ENCODE results near the gene CLMP.

The CLMP gene

GRCh38 chr11:123122852-123123251 is 72.2 kb downstream of the CLMP start:
- H3K79me2 ChIP-seq (ENCODE audit: control insufficient read depth, low read length) = no peaks in the 10 kb centered on the region
- H3K36me3 ChIP-seq (ENCODE audit: control insufficient read depth, low read length) = no peaks in the 10 kb centered on the region
- H3F3A ChIP-seq (ENCODE audit: control insufficient read depth, insufficient read depth) = no peaks in the 10 kb centered on the region
- no peaks in the 10 kb centered on the region for H3K9me3 ChIP-seq (ENCODE audit: control insufficient read depth, insufficient read depth, low read length)
- TF ChIP-seq, protein P1, sequence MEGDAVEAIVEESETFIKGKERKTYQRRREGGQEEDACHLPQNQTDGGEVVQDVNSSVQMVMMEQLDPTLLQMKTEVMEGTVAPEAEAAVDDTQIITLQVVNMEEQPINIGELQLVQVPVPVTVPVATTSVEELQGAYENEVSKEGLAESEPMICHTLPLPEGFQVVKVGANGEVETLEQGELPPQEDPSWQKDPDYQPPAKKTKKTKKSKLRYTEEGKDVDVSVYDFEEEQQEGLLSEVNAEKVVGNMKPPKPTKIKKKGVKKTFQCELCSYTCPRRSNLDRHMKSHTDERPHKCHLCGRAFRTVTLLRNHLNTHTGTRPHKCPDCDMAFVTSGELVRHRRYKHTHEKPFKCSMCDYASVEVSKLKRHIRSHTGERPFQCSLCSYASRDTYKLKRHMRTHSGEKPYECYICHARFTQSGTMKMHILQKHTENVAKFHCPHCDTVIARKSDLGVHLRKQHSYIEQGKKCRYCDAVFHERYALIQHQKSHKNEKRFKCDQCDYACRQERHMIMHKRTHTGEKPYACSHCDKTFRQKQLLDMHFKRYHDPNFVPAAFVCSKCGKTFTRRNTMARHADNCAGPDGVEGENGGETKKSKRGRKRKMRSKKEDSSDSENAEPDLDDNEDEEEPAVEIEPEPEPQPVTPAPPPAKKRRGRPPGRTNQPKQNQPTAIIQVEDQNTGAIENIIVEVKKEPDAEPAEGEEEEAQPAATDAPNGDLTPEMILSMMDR (IDR thresholded peaks at IDR 0.05; ENCODE audit: low read depth, low read length, poor library complexity, severe bottlenecking) = no peak
- no peak for TF ChIP-seq EZH2phosphoT487 (IDR thresholded peaks at IDR 0.05; ENCODE audit: borderline replicate concordance, low read length)
- no peak overlapping the region for H3K27ac ChIP-seq (ENCODE audit: low read depth, low read length)
- H4K20me1 ChIP-seq (ENCODE audit: control insufficient read depth, insufficient read depth, low read depth, low read length) = no peaks in the 10 kb centered on the region
- H3K9me2 ChIP-seq (replicated peaks; ENCODE audit: control insufficient read depth, low read length) = no peaks in the 10 kb centered on the region
- no peak overlapping the region for H3K4me3 ChIP-seq (ENCODE audit: low read length)
- H3K4me1 ChIP-seq (ENCODE audit: control insufficient read depth, low read length) = no peaks in the 10 kb centered on the region
- peaks cover 12% of the 10 kb centered on the region for H3K27me3 ChIP-seq (ENCODE audit: control insufficient read depth, low read length)
- H3K4me2 ChIP-seq (ENCODE audit: low read length) = no peak overlapping the region

DNA sequence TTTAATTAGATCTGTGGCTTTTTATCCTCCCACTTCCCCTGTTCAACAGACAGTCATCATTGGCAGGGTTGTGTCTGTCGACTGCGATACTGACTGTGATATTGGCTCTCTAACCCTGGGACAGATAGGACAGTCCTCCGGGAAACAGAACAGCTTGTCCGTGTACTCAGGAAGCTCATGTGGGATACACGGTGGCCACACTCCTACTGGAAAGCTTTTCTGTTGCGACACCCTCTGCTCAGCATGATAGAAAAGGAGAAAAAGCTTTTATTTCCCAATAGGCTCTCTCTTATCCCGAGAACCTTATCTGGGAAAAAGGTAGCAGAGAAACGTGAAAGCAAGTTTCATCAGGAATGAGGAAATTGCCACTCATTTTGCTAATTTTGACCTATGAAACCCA is 72.7 kb downstream of the CLMP start:
- H3K4me2 ChIP-seq (ENCODE audit: low read length) = no peak overlapping the region
- no peaks in the 10 kb centered on the region for H3K4me1 ChIP-seq (ENCODE audit: control insufficient read depth, low read length)
- H3K4me3 ChIP-seq (ENCODE audit: low read length) = no peak overlapping the region
- TF ChIP-seq EZH2phosphoT487 (IDR thresholded peaks at IDR 0.05; ENCODE audit: borderline replicate concordance, low read length) = no peak
- TF ChIP-seq, protein P1 (IDR thresholded peaks at IDR 0.05; ENCODE audit: low read depth, low read length, poor library complexity, severe bottlenecking) = no peak
- no peaks in the 10 kb centered on the region for H3K36me3 ChIP-seq (ENCODE audit: control insufficient read depth, low read length)
- no peaks in the 10 kb centered on the region for H3K79me2 ChIP-seq (ENCODE audit: control insufficient read depth, low read length)
- H3K9me2 ChIP-seq (replicated peaks; ENCODE audit: control insufficient read depth, low read length) = no peaks in the 10 kb centered on the region
- no peaks in the 10 kb centered on the region for H4K20me1 ChIP-seq (ENCODE audit: control insufficient read depth, insufficient read depth, low read depth, low read length)
- peaks cover 12% of the 10 kb centered on the region for H3K27me3 ChIP-seq (ENCODE audit: control insufficient read depth, low read length)
- H3K27ac ChIP-seq (ENCODE audit: low read depth, low read length) = no peak overlapping the region
- no peaks in the 10 kb centered on the region for H3F3A ChIP-seq (ENCODE audit: control insufficient read depth, insufficient read depth)
- no peaks in the 10 kb centered on the region for H3K9me3 ChIP-seq (ENCODE audit: control insufficient read depth, insufficient read depth, low read length)

GRCh38 chr11:123116486-123116885 is 78.6 kb downstream of the CLMP start:
- H3K9me2 ChIP-seq (replicated peaks; ENCODE audit: control insufficient read depth, low read length) = no peaks in the 10 kb centered on the region
- no peaks in the 10 kb centered on the region for H3K9me3 ChIP-seq (ENCODE audit: control insufficient read depth, insufficient read depth, low read length)
- TF ChIP-seq, protein P1 (IDR thresholded peaks at IDR 0.05; ENCODE audit: low read depth, low read length, poor library complexity, severe bottlenecking) = no peak
- no peak for TF ChIP-seq EZH2phosphoT487 (IDR thresholded peaks at IDR 0.05; ENCODE audit: borderline replicate concordance, low read length)
- no peaks in the 10 kb centered on the region for H3F3A ChIP-seq (ENCODE audit: control insufficient read depth, insufficient read depth)
- H3K79me2 ChIP-seq (ENCODE audit: control insufficient read depth, low read length) = no peaks in the 10 kb centered on the region
- H4K20me1 ChIP-seq (ENCODE audit: control insufficient read depth, insufficient read depth, low read depth, low read length) = no peaks in the 10 kb centered on the region
- H3K36me3 ChIP-seq (ENCODE audit: control insufficient read depth, low read length) = no peaks in the 10 kb centered on the region
- no peak overlapping the region for H3K4me3 ChIP-seq (ENCODE audit: low read length)
- no peaks in the 10 kb centered on the region for H3K4me1 ChIP-seq (ENCODE audit: control insufficient read depth, low read length)
- no peaks in the 10 kb centered on the region for H3K27me3 ChIP-seq (ENCODE audit: control insufficient read depth, low read length)
- no peak overlapping the region for H3K4me2 ChIP-seq (ENCODE audit: low read length)
- no peak overlapping the region for H3K27ac ChIP-seq (ENCODE audit: low read depth, low read length)

GRCh38 chr11:123111465-123111864 is 83.6 kb downstream of the CLMP start:
- Histone ChIP-seq H3K79me2 (ENCODE audit: control insufficient read depth, low read length) (no peaks in the 10 kb centered on the region), H3K36me3 (ENCODE audit: control insufficient read depth, low read length) (no peaks in the 10 kb centered on the region), H3K4me2 (ENCODE audit: low read length) (no peak overlapping the region), H3F3A (ENCODE audit: control insufficient read depth, insufficient read depth) (no peaks in the 10 kb centered on the region), H3K27ac (ENCODE audit: low read depth, low read length) (no peak overlapping the region), H3K4me3 (ENCODE audit: low read length) (no peak overlapping the region), H3K9me2 (replicated peaks; ENCODE audit: control insufficient read depth, low read length) (no peaks in the 10 kb centered on the region), H3K27me3 (ENCODE audit: control insufficient read depth, low read length) (no peaks in the 10 kb centered on the region), H3K4me1 (ENCODE audit: control insufficient read depth, low read length) (no peaks in the 10 kb centered on the region), H3K9me3 (ENCODE audit: control insufficient read depth, insufficient read depth, low read length) (no peaks in the 10 kb centered on the region), H4K20me1 (ENCODE audit: control insufficient read depth, insufficient read depth, low read depth, low read length) (no peaks in the 10 kb centered on the region)
- no peak for TF ChIP-seq EZH2phosphoT487 (IDR thresholded peaks at IDR 0.05; ENCODE audit: borderline replicate concordance, low read length)
- TF ChIP-seq, protein P1 (IDR thresholded peaks at IDR 0.05; ENCODE audit: low read depth, low read length, poor library complexity, severe bottlenecking) = peak; percentile 82
